ENCODE measurements around the gene LRRC15.

Gene LRRC15

DNA sequence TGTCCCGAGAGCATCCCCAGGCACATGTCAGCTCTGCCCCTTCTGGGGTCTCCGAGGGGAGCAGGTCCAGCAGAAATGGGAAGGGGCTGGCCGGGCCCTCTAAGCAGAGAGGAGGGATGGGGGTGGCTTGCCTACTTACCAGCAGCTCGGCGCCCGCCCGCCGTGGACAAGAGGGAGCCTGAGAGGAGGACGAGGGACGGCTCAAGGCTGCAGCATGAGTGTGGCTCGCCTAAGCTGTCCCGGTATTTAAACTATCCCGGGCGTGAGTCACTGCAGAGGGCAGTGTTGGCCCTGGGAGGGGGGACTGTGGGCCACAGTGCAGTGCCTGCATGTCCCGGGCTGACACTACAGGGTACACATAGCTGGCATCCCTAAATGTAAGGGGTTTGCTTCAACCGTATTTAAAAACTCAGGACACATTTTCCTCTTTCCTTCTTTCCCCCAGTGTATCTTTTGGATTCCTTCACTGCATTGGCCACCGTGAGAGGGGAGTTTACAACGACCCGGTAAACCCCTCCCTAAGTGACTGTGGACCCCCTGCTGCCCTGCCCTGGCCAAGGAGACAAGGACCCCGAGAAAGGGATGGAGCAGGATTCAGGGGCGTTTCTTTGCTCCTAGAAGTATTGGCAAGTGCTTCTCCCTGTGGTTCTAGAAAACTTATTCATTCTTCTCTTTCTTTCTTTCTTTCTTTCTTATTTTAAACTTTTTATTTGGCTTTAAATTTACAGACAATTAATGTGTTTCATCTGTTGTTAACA lies at the start of gene LRRC15:
LRRC15 (minus strand) TSS at position 222 of the 758 bp plus-strand sequence. CDS start 8,700 bp downstream, outside the sequence.
- DNase-seq (ENCODE audit: low read depth, low spot score), result no peak
- WGBS (ENCODE audit: insufficient coverage, insufficient read length), result no CpG with 5 or more reads among the region's 21 CpGs
- Histone ChIP-seq H3K36me3 (ENCODE audit: control insufficient read depth, insufficient read depth, low read length) (no peaks in the 10 kb centered on the region), H3K4me1 (ENCODE audit: control insufficient read depth, insufficient read depth, low read length) (peaks cover 4% of the 10 kb centered on the region; the same call in 1 of the 2 replicates), H3K9me3 (ENCODE audit: control insufficient read depth, insufficient read depth, low read length) (no peaks in the 10 kb centered on the region), H3K4me3 (ENCODE audit: low read length) (peak within 1 kb of the TSS; percentile 8; the same call in 1 of the 2 replicates), H3K27me3 (ENCODE audit: control insufficient read depth, insufficient read depth, low read length) (no peaks in the 10 kb centered on the region; the same call in 1 of the 2 replicates), H3K27ac (ENCODE audit: low read length) (no peak within 1 kb of the TSS)

DNA sequence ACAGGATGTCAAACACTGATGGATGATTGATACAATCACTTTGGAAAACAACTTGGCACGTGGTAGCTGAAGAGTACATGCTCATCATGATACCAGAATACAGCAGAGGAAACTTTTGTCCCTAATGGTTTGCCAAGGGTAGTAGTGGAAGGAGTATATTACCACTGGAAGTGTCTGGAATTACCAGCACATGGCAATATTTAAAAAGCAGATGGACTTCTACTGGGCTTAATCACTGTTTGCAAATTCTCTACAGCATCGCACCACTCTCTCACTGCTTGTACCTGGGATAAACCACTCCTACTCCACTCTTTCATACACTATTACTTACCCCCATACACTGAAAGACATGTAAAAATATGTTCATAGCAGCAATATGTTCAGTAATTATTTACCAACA lies 49.1 kb upstream of the LRRC15 start:
- H3K27me3 ChIP-seq (ENCODE audit: control insufficient read depth, insufficient read depth, low read length), result no peaks in the 10 kb centered on the region
- WGBS (ENCODE audit: insufficient coverage, insufficient read length), result no CpG with 5 or more reads among the region's 2 CpGs
- no peaks in the 10 kb centered on the region for H3K4me1 ChIP-seq (ENCODE audit: control insufficient read depth, insufficient read depth, low read length)
- H3K9me3 ChIP-seq (ENCODE audit: control insufficient read depth, insufficient read depth, low read length), result no peaks in the 10 kb centered on the region
- no peaks in the 10 kb centered on the region for H3K36me3 ChIP-seq (ENCODE audit: control insufficient read depth, insufficient read depth, low read length)
- no peak for DNase-seq (ENCODE audit: low read depth, low spot score)
- H3K4me3 ChIP-seq (ENCODE audit: low read length), result no peak overlapping the region
- H3K27ac ChIP-seq (ENCODE audit: low read length), result no peak overlapping the region

GRCh38 chr3:194407423-194407822 lies 37.9 kb upstream of the LRRC15 start:
- no peaks in the 10 kb centered on the region for H3K4me1 ChIP-seq (ENCODE audit: control insufficient read depth, insufficient read depth, low read length)
- H3K9me3 ChIP-seq (ENCODE audit: control insufficient read depth, insufficient read depth, low read length), result no peaks in the 10 kb centered on the region
- no peak overlapping the region for H3K4me3 ChIP-seq (ENCODE audit: low read length)
- WGBS (ENCODE audit: insufficient coverage, insufficient read length), result no CpG with 5 or more reads among the region's 7 CpGs
- no peak for DNase-seq (ENCODE audit: low read depth, low spot score)
- H3K27ac ChIP-seq (ENCODE audit: low read length), result no peak overlapping the region
- no peaks in the 10 kb centered on the region for H3K36me3 ChIP-seq (ENCODE audit: control insufficient read depth, insufficient read depth, low read length)
- H3K27me3 ChIP-seq (ENCODE audit: control insufficient read depth, insufficient read depth, low read length), result no peaks in the 10 kb centered on the region

- Histone ChIP-seq H3K27me3 (ENCODE audit: control insufficient read depth, insufficient read depth, low read length) (no peaks in the 10 kb centered on the region), H3K27ac (ENCODE audit: low read length) (no peak overlapping the region), H3K4me1 (ENCODE audit: control insufficient read depth, insufficient read depth, low read length) (no peaks in the 10 kb centered on the region), H3K4me3 (ENCODE audit: low read length) (no peak overlapping the region), H3K9me3 (ENCODE audit: control insufficient read depth, insufficient read depth, low read length) (no peaks in the 10 kb centered on the region), H3K36me3 (ENCODE audit: control insufficient read depth, insufficient read depth, low read length) (no peaks in the 10 kb centered on the region)
- DNase-seq (ENCODE audit: low read depth, low spot score), result no peak
- WGBS (ENCODE audit: insufficient coverage, insufficient read length), result no CpG with 5 or more reads among the region's 2 CpGs
Observed at GRCh38 chr3:194405766-194406165, 36.2 kb upstream of the LRRC15 start.

- no peak overlapping the region for H3K4me3 ChIP-seq (ENCODE audit: low read length)
- no peak for DNase-seq (ENCODE audit: low read depth, low spot score)
Observed at GRCh38 chr3:194404365-194405140, 35.0 kb upstream of the LRRC15 start.

GRCh38 chr3:194401868-194402329 lies 32.4 kb upstream of the LRRC15 start:
- Histone ChIP-seq H3K27ac (ENCODE audit: low read length) (no peak overlapping the region), H3K9me3 (ENCODE audit: control insufficient read depth, insufficient read depth, low read length) (no peaks in the 10 kb centered on the region), H3K4me1 (ENCODE audit: control insufficient read depth, insufficient read depth, low read length) (no peaks in the 10 kb centered on the region), H3K4me3 (ENCODE audit: low read length) (no peak overlapping the region), H3K36me3 (ENCODE audit: control insufficient read depth, insufficient read depth, low read length) (no peaks in the 10 kb centered on the region), H3K27me3 (ENCODE audit: control insufficient read depth, insufficient read depth, low read length) (peaks cover 22% of the 10 kb centered on the region)
- no CpG with 5 or more reads among the region's 8 CpGs for WGBS (ENCODE audit: insufficient coverage, insufficient read length)
- DNase-seq (ENCODE audit: low read depth, low spot score), result no peak

More at GRCh38 chr3:194404365-194405140, 35.0 kb upstream of the LRRC15 start:
- no peak overlapping the region for H3K27ac ChIP-seq (ENCODE audit: low read length)
- no peaks in the 10 kb centered on the region for H3K36me3 ChIP-seq (ENCODE audit: control insufficient read depth, insufficient read depth, low read length)
- 100% methylated on average over 2 of the region's 10 CpGs for WGBS (ENCODE audit: insufficient coverage, insufficient read length)
- H3K27me3 ChIP-seq (ENCODE audit: control insufficient read depth, insufficient read depth, low read length), result no peaks in the 10 kb centered on the region
- no peaks in the 10 kb centered on the region for H3K4me1 ChIP-seq (ENCODE audit: control insufficient read depth, insufficient read depth, low read length)
- H3K9me3 ChIP-seq (ENCODE audit: control insufficient read depth, insufficient read depth, low read length), result no peaks in the 10 kb centered on the region

GRCh38 chr3:194401346-194401745 lies 31.8 kb upstream of the LRRC15 start:
- H3K27ac ChIP-seq (ENCODE audit: low read length), result no peak overlapping the region
- no peaks in the 10 kb centered on the region for H3K9me3 ChIP-seq (ENCODE audit: control insufficient read depth, insufficient read depth, low read length)
- H3K27me3 ChIP-seq (ENCODE audit: control insufficient read depth, insufficient read depth, low read length), result peaks cover 23% of the 10 kb centered on the region
- no CpG with 5 or more reads among the region's 9 CpGs for WGBS (ENCODE audit: insufficient coverage, insufficient read length)
- no peak for DNase-seq (ENCODE audit: low read depth, low spot score)
- H3K4me1 ChIP-seq (ENCODE audit: control insufficient read depth, insufficient read depth, low read length), result no peaks in the 10 kb centered on the region
- H3K36me3 ChIP-seq (ENCODE audit: control insufficient read depth, insufficient read depth, low read length), result no peaks in the 10 kb centered on the region
- no peak overlapping the region for H3K4me3 ChIP-seq (ENCODE audit: low read length)

DNA sequence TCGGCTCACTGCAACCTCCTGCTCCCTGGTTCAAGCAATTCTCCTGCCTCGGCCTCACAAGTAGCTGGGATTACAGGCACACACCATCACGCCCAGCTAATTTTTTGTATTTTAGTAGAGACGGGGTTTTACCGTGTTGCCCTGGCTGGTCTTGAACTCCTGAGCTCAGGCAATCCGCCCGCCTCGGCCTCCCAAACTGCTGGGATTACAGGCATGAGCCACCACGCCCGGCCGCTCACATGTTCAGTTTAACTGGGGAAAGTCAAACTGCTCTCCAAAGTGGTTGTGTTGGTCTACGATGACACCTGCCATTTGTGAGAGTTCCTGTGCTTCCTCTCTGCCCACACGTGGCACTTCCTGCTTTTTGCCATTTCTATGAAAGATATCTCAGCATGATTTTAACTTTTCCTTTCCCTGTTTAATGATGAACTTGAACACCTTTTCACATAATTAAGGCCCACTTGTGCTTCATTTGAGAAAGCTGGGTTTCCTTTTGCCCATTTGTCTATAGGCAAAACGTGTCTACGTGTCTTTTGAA lies 30.4 kb upstream of the LRRC15 start:
- WGBS (ENCODE audit: insufficient coverage, insufficient read length), result no CpG with 5 or more reads among the region's 15 CpGs
- H3K4me3 ChIP-seq (ENCODE audit: low read length), result no peak overlapping the region
- no peak for DNase-seq (ENCODE audit: low read depth, low spot score)
- no peaks in the 10 kb centered on the region for H3K36me3 ChIP-seq (ENCODE audit: control insufficient read depth, insufficient read depth, low read length)
- H3K4me1 ChIP-seq (ENCODE audit: control insufficient read depth, insufficient read depth, low read length), result no peaks in the 10 kb centered on the region
- no peaks in the 10 kb centered on the region for H3K9me3 ChIP-seq (ENCODE audit: control insufficient read depth, insufficient read depth, low read length)
- no peak overlapping the region for H3K27ac ChIP-seq (ENCODE audit: low read length)
- peaks cover 23% of the 10 kb centered on the region for H3K27me3 ChIP-seq (ENCODE audit: control insufficient read depth, insufficient read depth, low read length)

DNA sequence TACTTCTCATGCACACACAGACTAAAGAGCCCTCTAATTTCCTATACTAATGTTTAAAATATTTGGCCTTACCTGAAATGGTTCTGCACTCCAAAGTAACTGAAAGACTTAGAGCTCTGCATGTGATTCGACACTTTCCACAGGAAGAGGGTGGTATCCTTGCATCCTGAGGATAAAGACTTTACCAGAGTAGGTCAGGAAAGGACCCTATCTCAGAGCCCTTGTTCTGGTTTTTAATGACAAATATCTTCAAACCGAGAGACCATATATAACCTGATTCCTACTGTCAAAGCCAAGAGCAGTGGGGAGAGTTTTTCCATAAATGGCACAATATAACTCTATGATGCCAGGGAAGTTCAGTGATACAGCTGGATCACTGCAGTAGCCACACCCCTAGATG lies 29.6 kb upstream of the LRRC15 start, which contains the start of gene GP5:
GP5 (minus strand) TSS at position 101 of the 400 bp plus-strand sequence. CDS start 984 bp downstream, outside the sequence.
- no CpG with 5 or more reads among the region's 2 CpGs for WGBS (ENCODE audit: insufficient coverage, insufficient read length)

DNA sequence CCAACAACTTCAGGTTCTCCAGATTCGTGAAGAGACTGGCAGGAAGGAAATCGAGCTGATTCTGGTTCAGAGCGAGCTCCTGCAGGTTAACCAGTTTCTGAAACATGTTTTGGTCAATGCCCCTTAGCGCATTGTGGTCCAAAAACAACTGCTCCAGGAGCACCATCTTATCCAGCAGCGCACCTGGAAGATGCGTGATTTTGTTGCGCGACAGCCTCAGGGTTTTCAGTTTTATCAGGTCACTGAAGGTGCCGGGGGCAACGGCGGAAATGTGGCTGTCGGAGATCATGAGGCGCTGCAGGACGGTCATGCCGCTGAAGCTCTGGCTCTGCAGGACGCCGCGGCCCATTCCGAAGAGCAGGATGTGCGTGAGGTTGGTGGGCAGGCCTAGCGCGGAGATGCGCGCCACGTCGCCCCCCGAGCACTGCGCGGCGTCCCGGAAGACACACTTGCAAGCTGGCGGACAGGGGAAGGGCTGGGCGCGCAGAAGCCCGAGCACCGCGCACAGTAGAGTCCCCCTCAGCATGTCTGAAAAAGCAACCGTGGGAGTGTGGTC lies 28.3 kb upstream of the LRRC15 start:
- no CpG with 5 or more reads among the region's 38 CpGs for WGBS (ENCODE audit: insufficient coverage, insufficient read length)
- Histone ChIP-seq H3K9me3 (ENCODE audit: control insufficient read depth, insufficient read depth, low read length) (no peaks in the 10 kb centered on the region), H3K27ac (ENCODE audit: low read length) (no peak overlapping the region), H3K36me3 (ENCODE audit: control insufficient read depth, insufficient read depth, low read length) (no peaks in the 10 kb centered on the region), H3K27me3 (ENCODE audit: control insufficient read depth, insufficient read depth, low read length) (peaks cover 23% of the 10 kb centered on the region), H3K4me3 (ENCODE audit: low read length) (peak overlapping the region; percentile 12; the same call in 1 of the 2 replicates), H3K4me1 (ENCODE audit: control insufficient read depth, insufficient read depth, low read length) (no peaks in the 10 kb centered on the region)
- no peak for DNase-seq (ENCODE audit: low read depth, low spot score)

More for the DNA sequence above, 29.6 kb upstream of the LRRC15 start, which contains the start of gene GP5:
- DNase-seq (ENCODE audit: low read depth, low spot score), result no peak
- no peaks in the 10 kb centered on the region for H3K36me3 ChIP-seq (ENCODE audit: control insufficient read depth, insufficient read depth, low read length)
- H3K27ac ChIP-seq (ENCODE audit: low read length), result no peak within 1 kb of the TSS
- H3K4me1 ChIP-seq (ENCODE audit: control insufficient read depth, insufficient read depth, low read length), result no peaks in the 10 kb centered on the region
- no peaks in the 10 kb centered on the region for H3K9me3 ChIP-seq (ENCODE audit: control insufficient read depth, insufficient read depth, low read length)
- peak within 1 kb of the TSS; percentile 12; the same call in 1 of the 2 replicates for H3K4me3 ChIP-seq (ENCODE audit: low read length)
- peaks cover 23% of the 10 kb centered on the region for H3K27me3 ChIP-seq (ENCODE audit: control insufficient read depth, insufficient read depth, low read length)

Data from iPS DF 6.9 (cell line).